NCI-H82 (cell line): ENCODE data around the gene CAMK1D.
A peak's percentile ranks its signal among the peaks of the same experiment; 100 is the strongest.
"Not testable (repeated sequence)": the region's sequence is repeated elsewhere in the genome, so short reads cannot be mapped to it uniquely, and the experiment has no call there.

Experiments
- DNase-seq: peaks from one replicate; lab custom pipeline; 2025; lab: John Stamatoyannopoulos, UW

Gene CAMK1D

GRCh38 chr10:12348870-12349628, at the start of gene CAMK1D:
Gene CAMK1D (plus strand): TSS chr10:12349547.
- DNase-seq: peak; percentile 31

DNA sequence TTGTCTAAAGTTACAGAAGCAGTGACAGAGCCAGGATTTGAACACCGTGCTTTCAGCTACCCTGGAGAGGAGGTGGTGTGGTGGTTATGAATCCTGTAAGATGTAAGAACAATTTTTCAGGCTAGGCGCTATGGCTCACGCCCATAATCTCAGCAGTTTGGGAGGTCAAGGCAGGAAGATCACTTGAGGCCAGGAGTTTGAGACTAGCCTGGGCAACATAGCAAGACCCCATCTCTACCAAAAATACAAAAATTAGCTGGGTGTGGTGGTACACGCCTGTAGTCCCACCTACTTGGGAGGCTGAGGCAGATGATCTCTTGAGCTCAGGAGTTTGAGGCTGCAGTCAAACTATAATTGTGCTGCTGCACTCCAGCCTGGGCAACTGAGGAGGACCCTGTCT, 48.3 kb upstream of the CAMK1D start:
- DNase-seq: not testable (repeated sequence)

DNA sequence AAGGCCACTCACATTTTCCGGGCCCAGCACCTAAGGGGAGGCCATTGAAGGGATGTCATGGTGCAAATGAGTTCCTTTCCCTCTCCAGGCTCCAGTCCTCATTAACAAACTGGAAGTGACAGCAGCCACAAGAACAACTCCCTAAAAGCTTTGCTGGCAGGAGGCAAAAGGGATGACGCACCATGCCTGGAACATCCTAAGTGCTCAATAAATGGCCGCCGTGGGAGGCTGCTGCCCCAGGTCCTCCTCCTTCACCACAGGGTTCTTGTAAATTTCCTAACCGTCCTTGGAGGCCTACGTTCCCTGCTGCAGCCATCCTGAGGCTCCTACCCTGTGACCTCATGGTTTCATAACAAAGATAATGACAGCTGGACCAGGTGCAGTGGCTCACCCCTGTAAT, 41.3 kb upstream of the CAMK1D start:
- no peak for DNase-seq

GRCh38 chr10:12308736-12309375, 40.5 kb upstream of the CAMK1D start:
- no peak for DNase-seq

GRCh38 chr10:12309783-12310182, 39.6 kb upstream of the CAMK1D start:
- DNase-seq: not testable (repeated sequence)

- DNase-seq: no peak
Measured at GRCh38 chr10:12314836-12315235, 34.5 kb upstream of the CAMK1D start.

- no peak for DNase-seq
Measured at GRCh38 chr10:12319076-12319475, 30.3 kb upstream of the CAMK1D start.

GRCh38 chr10:12320892-12321291, 28.5 kb upstream of the CAMK1D start:
- DNase-seq: no peak

DNA sequence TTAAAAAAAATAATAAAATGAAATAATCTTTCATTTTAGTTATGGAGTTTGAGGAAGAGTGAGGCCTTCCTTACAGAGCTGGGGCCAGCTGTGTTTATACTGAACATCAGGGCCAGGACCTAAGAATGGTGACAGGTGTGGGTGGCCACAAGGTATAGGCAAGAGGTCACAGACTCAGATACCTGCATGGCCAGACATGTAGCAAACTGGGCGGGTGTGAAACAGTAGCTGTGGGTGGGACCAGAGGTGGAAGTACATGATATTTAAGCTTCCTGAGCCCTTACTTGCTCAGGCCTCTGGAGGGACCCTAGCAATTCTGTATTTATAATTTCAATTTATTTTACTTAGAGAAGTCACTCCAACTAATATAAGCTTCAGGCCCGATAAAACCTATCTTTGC, 27.7 kb upstream of the CAMK1D start:
- DNase-seq: no peak

- no peak for DNase-seq
Measured at GRCh38 chr10:12322583-12323131, 26.7 kb upstream of the CAMK1D start.

GRCh38 chr10:12324530-12324929, 24.8 kb upstream of the CAMK1D start:
- no peak for DNase-seq

- DNase-seq: no peak
Measured at GRCh38 chr10:12327074-12327473, 22.3 kb upstream of the CAMK1D start.

- DNase-seq: no peak
Measured at GRCh38 chr10:12327476-12327875, 21.9 kb upstream of the CAMK1D start.

DNA sequence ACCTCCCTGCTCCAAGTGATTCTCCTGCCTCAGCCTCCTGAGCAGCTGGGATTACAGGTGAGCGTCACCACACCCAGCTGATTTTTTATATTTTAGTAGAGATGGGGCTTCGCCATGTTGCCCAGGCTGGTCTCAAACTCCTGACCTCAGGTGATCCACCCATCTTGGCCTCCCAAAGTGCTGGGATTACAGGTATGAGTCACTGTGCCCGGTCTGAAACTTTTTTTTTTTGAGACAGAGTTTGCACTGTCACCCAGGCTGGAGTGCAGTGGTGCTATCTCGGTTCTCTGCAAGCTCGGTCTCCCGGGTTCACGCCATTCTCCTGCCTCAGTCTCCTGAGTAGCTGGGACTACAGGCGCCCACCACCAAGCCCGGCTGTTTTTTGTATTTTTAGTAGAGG, 21.0 kb upstream of the CAMK1D start:
- not testable (repeated sequence) for DNase-seq

- no peak for DNase-seq
Measured at GRCh38 chr10:12332572-12333379, 16.6 kb upstream of the CAMK1D start.

DNA sequence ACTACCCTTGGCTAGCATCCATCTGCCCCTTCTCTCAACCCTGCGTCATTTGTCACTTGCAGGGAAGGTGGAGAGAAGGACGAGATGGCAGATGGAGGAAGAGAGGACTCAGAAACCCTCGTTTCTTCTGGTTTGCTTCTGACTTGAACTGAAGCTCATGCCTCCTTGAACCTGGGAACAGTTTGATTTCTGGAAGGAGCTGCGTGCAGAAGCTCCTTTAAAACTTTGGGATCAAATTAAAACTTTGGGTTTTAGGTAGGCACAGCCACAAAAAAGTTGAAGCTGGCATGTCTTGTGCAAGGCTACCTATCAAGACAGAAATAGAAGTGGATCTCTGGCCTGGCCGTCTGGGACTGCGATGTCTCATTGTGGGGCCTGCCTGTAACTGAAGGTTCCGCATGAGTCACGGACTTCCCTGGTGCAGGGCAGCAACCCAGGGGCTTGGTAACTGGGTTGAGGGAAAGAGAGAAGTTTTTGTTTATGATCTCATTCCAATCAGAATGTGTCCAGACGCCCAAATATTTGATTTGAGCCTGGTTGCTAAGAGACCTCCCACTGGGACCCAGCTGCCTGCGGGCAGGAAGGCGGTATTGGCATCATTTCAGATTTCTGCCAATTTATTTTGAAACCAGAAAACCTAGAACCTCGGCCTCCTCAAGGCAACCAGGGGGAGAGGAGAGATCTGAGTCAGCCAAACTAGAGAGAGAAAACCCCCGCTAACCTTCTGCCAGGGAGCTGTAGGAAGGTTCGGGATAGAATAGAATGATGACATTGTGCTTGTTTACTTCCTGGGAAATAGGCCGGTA, 15.8 kb upstream of the CAMK1D start:
- DNase-seq: no peak

GRCh38 chr10:12334186-12334530, 15.2 kb upstream of the CAMK1D start:
- no peak for DNase-seq

DNA sequence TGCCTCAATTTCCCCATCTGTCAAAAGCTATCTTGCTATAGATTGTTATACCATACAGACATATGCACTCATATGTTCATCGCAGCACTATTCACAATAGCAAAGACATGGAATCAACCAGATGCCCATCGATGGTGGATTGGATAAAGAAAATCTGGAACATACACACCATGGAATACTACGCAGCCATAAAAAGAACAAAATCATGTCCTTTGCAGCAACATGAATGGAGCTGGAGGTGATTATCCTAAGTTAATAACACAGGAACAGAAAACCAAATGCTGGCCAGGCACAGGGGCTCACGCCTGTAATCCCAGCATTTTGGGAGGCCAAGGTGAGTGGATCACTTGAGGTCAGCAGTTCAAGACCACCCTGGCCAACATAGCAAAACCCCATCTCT, 14.2 kb upstream of the CAMK1D start:
- not testable (repeated sequence) for DNase-seq

DNA sequence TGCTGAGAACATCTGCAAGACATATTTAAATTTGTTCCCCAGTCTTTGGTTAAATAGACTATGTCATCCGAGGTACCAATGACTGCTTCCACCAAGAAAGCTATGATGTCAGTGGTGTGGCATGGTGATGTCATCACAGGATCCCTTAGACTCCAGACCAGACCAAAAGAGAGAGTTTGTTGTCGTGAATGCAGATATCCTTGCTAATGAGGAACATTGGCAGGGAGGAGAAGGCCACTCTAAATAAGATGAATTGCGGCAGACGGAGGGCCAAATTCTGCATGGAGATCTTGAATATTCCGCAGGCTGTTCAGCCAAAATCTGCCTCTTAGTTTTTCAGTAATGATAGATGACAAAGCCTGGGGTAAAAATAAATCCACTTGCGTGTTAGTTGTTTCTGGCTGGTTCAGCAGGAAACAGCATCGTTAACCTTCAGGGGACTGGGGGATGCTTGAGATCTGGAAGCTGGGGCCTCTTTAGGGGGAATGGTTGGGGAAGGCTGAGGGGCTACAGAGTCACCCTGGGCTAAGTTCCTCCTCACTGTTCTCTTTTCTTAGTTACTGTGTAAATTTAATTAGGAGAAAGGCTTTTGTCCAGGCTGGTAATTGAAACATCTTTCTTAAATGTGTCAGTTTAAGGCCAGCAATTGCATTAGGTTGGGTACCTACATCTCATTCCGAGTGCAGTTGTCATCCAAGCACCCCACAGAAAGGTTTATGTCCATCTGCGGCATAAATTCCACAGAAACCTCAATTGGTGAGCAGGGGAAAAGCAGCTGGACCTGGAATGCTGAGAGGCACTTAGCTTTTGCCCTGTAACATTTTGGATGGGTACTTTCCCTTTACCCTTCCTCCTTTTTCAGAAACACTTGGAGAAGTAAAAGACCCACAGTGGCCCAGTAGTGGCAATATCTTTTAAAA, 11.6 kb upstream of the CAMK1D start:
- DNase-seq: no peak

DNA sequence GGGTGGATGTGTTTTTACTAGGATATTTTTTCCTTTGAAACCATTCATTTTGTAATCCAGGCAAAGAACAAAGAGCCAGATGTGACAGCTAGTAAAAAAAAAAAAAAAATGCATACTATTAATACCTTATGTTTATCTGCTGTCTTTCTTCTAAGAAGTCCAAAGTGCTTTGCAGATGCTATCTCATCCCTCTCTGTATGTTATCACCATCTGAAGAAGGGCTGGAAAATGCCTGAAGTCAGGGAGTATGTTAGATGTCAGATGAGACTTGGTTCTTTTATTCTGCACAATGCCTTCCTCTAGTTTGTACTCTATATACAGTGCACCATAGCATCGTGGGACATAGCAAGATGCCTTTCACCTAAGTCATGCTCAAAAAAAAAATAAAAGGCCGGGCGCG, 10.4 kb upstream of the CAMK1D start:
- no peak for DNase-seq

- no peak for DNase-seq
Measured at GRCh38 chr10:12340371-12340770, 9.0 kb upstream of the CAMK1D start.
